H1 (cell line): ENCODE results near the gene NRXN3. TPM values are rescaled to one million over a fixed set of nuclear protein-coding genes. Genes with fewer than 3 reads are reported as not detected.

ENCODE experiments used
- CTCF ChIA-PET: fragments of 300-600 bp; sonication (Branson Sonifier 250); formaldehyde crosslinking; loops from one replicate; lab custom pipeline; 2021; ENCODE audit not compliant: partially characterized antibody; lab: Charles Lee
- POLR2A ChIA-PET: fragments of 300-600 bp; sonication (Branson Sonifier 250); formaldehyde crosslinking; loops from one replicate; lab custom pipeline; 2021; ENCODE audit warnings: inconsistent platforms; ENCODE audit not compliant: partially characterized antibody; lab: Charles Lee
- DNase-seq, 2 experiments: peaks; one replicate each; pipeline versions ENCODE4 v3.0.0 to v3.0.0-alpha.2; 2010 to 2022; ENCODE audit warnings: low spot score in 2 of 2, low read depth in 1 of 2, mixed read lengths in 1 of 2
- FAIRE-seq: peaks from 2 replicates; lab custom pipeline; 2011; peaks lifted over from hg19 to GRCh38; lab: Jason Lieb, UNC
- H2AFZ ChIP-seq: 2 replicates; pipeline ENCODE4 v1.8.1; 2012; ENCODE audit warnings: low read length, inconsistent platforms
- H2AK5ac ChIP-seq: 2 replicates; pipeline ENCODE4 v1.6.1; 2013; ENCODE audit warnings: low read depth, low read length
- H2BK120ac ChIP-seq: replicated peaks from 2 replicates; pipeline ENCODE3; 2013; ENCODE audit warnings: low read depth, low read length, inconsistent platforms
- H2BK12ac ChIP-seq: 2 replicates; pipeline ENCODE4 v1.6.1; 2013; ENCODE audit warnings: low read depth, low read length
- H2BK15ac ChIP-seq: 2 replicates; pipeline ENCODE4 v1.6.1; 2013; ENCODE audit warnings: low read length
- H2BK20ac ChIP-seq: 2 replicates; pipeline ENCODE4 v1.6.1; 2013; ENCODE audit warnings: low read length
- H2BK5ac ChIP-seq: 2 replicates; pipeline ENCODE4 v1.6.1; 2013; ENCODE audit warnings: low read depth, low read length
- H3K14ac ChIP-seq: 2 replicates; pipeline ENCODE4 v1.6.1; 2013; ENCODE audit warnings: inconsistent platforms; ENCODE audit not compliant: insufficient read length
- H3K18ac ChIP-seq: 2 replicates; pipeline ENCODE4 v1.6.1; 2013; ENCODE audit warnings: low read length; ENCODE audit errors: extremely low read depth
- H3K23ac ChIP-seq: 2 replicates; pipeline ENCODE4 v1.6.1; 2013; ENCODE audit warnings: inconsistent platforms; ENCODE audit not compliant: insufficient read length
- H3K23me2 ChIP-seq: 2 replicates; pipeline ENCODE4 v1.6.1; 2013; ENCODE audit warnings: low read depth, low read length
- H3K27ac ChIP-seq: 2 replicates; pipeline ENCODE4 v1.6.1; 2011; ENCODE audit warnings: low read depth, low read length, inconsistent platforms
- H3K27me3 ChIP-seq, 4 experiments: replicated peaks in 1 of 4; 1 replicate in 1 of 4; 2 replicates in 3 of 4; pipeline versions ENCODE4 v1.6.1 to v1.8.1; 2011 to 2013; ENCODE audit warnings: low read length in 3 of 4, mild to moderate bottlenecking in 3 of 4, inconsistent platforms in 2 of 4, mixed read lengths in 2 of 4, moderate library complexity in 1 of 4; ENCODE audit not compliant: control insufficient read depth in 3 of 4, insufficient read depth in 3 of 4; ENCODE audit errors: extremely low read depth in 1 of 4
- H3K36me3 ChIP-seq, 4 experiments: 2 replicates each; pipeline versions ENCODE4 v1.6.1 to v1.8.1; 2011 to 2013; ENCODE audit warnings: mild to moderate bottlenecking in 4 of 4, low read length in 3 of 4, moderate library complexity in 2 of 4, control low read depth in 1 of 4, inconsistent platforms in 1 of 4; ENCODE audit not compliant: insufficient read depth in 4 of 4, control insufficient read depth in 2 of 4
- H3K4ac ChIP-seq: replicated peaks from 2 replicates; pipeline ENCODE3; 2013; ENCODE audit warnings: low read length, low read depth, mixed read lengths, inconsistent platforms; ENCODE audit not compliant: insufficient read length
- H3K4me1 ChIP-seq, 4 experiments: replicated peaks in 1 of 4; 1 replicate in 1 of 4; 2 replicates in 3 of 4; pipeline versions ENCODE4 v1.6.1 to v1.8.1; 2011 to 2013; ENCODE audit warnings: low read length in 3 of 4, inconsistent platforms in 2 of 4, mixed read lengths in 1 of 4; ENCODE audit not compliant: insufficient read depth in 4 of 4, control insufficient read depth in 3 of 4
- H3K4me2 ChIP-seq, 2 experiments: 2 replicates each; pipeline versions ENCODE4 v1.6.1 to v1.8.1; 2011 to 2013; ENCODE audit warnings: low read depth in 2 of 2, low read length in 2 of 2, control low read depth in 1 of 2, inconsistent platforms in 1 of 2, mild to moderate bottlenecking in 1 of 2; ENCODE audit not compliant: insufficient read depth in 1 of 2
- H3K4me3 ChIP-seq, 4 experiments: fragments of 200-600, 300-600 bp in 1 of 4; sonication (generic), shearing (Covaris generic), sonication (Bioruptor Twin) in 1 of 4; 2 replicates each; pipeline versions ENCODE4 v1.5.1 to v1.8.1; 2011 to 2016; ENCODE audit warnings: low read length in 4 of 4, low read depth in 3 of 4, control low read depth in 2 of 4, inconsistent platforms in 2 of 4, mild to moderate bottlenecking in 2 of 4, mixed read lengths in 1 of 4, moderate library complexity in 1 of 4; ENCODE audit not compliant: insufficient read depth in 2 of 4; ENCODE audit errors: extremely low read depth in 1 of 4
- H3K56ac ChIP-seq: replicated peaks from 2 replicates; pipeline ENCODE3; 2013; ENCODE audit warnings: low read depth, mild to moderate bottlenecking, mixed read lengths, low read length, inconsistent platforms; ENCODE audit not compliant: insufficient read length
- H3K79me1 ChIP-seq: 2 replicates; pipeline ENCODE4 v1.6.1; 2013; ENCODE audit warnings: low read depth, low read length, control low read depth
- H3K79me2 ChIP-seq, 2 experiments: 2 replicates each; pipeline versions ENCODE4 v1.6.1 to v1.8.1; 2012 to 2013; ENCODE audit warnings: low read length in 2 of 2, mild to moderate bottlenecking in 2 of 2, inconsistent platforms in 1 of 2; ENCODE audit not compliant: insufficient read depth in 2 of 2, control insufficient read depth in 1 of 2
- H3K9ac ChIP-seq, 4 experiments: replicated peaks in 1 of 4; 1 replicate in 1 of 4; 2 replicates in 3 of 4; pipeline versions ENCODE4 v1.6.1 to v1.8.1; 2011 to 2013; ENCODE audit warnings: low read depth in 3 of 4, low read length in 3 of 4, control low read depth in 2 of 4, mild to moderate bottlenecking in 2 of 4, moderate library complexity in 2 of 4, inconsistent platforms in 1 of 4; ENCODE audit errors: extremely low read depth in 1 of 4
- H3K9me3 ChIP-seq, 2 experiments: 2 replicates each; pipeline versions ENCODE4 v1.6.1 to v1.8.1; 2012 to 2013; ENCODE audit warnings: mild to moderate bottlenecking in 2 of 2, moderate library complexity in 2 of 2, control low read depth in 1 of 2, inconsistent platforms in 1 of 2, low read depth in 1 of 2, low read length in 1 of 2, mixed read lengths in 1 of 2; ENCODE audit not compliant: insufficient read depth in 2 of 2
- H4K20me1 ChIP-seq, 2 experiments: replicated peaks in 1 of 2; 2 replicates each; pipeline versions ENCODE3 to v1.8.1; 2011 to 2013; ENCODE audit warnings: inconsistent platforms in 2 of 2, low read length in 2 of 2, mild to moderate bottlenecking in 1 of 2; ENCODE audit not compliant: insufficient read depth in 2 of 2, control insufficient read depth in 1 of 2
- H4K5ac ChIP-seq: 2 replicates; pipeline ENCODE4 v1.6.1; 2013; ENCODE audit warnings: low read length, low read depth, mixed read lengths, inconsistent platforms; ENCODE audit not compliant: insufficient read length
- H4K8ac ChIP-seq: 2 replicates; pipeline ENCODE4 v1.8.0; 2013; ENCODE audit warnings: mild to moderate bottlenecking, moderate library complexity, low read length, inconsistent platforms; ENCODE audit not compliant: insufficient read depth; ENCODE audit errors: extremely low read depth
- H4K91ac ChIP-seq: replicated peaks from 2 replicates; pipeline ENCODE3; 2013; ENCODE audit warnings: low read length, mixed read lengths, inconsistent platforms; ENCODE audit not compliant: insufficient read length
- BRCA1 ChIP-seq: IDR thresholded peaks from 2 replicates; pipeline ENCODE4 v1.6.1; 2012; ENCODE audit warnings: low read depth, low read length, improper control_type of control experiment
- SP2 ChIP-seq: IDR thresholded peaks from 2 replicates; pipeline ENCODE4 v1.6.1; 2012; ENCODE audit warnings: mild to moderate bottlenecking, low read length, inconsistent platforms
- WGBS, 2 experiments: shearing (Covaris generic) in 1 of 2; methylation state at CpG; one replicate each; pipeline versions ENCODE4 v1.1.6 to v1.1.7; 2013 to 2015; ENCODE audit warnings: low lambda C conversion rate in 2 of 2, mixed read lengths in 2 of 2, inconsistent platforms in 1 of 2, low coverage in 1 of 2, missing lambda C conversion rate in 1 of 2; ENCODE audit not compliant: insufficient replicate concordance in 2 of 2, insufficient coverage in 1 of 2, insufficient read length in 1 of 2; ENCODE audit errors: extremely low coverage in 1 of 2, missing lambda C conversion rate in 1 of 2; 5-methylcytosine and 5-hydroxymethylcytosine counted together
- polyA plus RNA-seq, 7 experiments: library from polyadenylated mRNA; depleted of rRNA in 3 of 7; stranded (reverse) in 5 of 7; unstranded in 2 of 7; fragments of >200 nt in 5 of 7; fragments of 200-250 nt in 2 of 7; gene quantifications; 1 replicate in 5 of 7; 2 replicates in 1 of 7; 4 replicates in 1 of 7; pipeline versions ENCODE4 v1.2.1 to v1.2.3, GENCODE V29; 2011 to 2013; ENCODE audit warnings: missing spikeins in 2 of 7, mixed read lengths in 2 of 7
- total RNA-seq: library from RNA; stranded (reverse); fragmentation: NEBNext Ultra II Directional; extraction: Animal tissue kit (Norgen Biotek cat#: 25700); gene quantifications from 2 replicates; pipeline ENCODE4 v1.2.1, GENCODE V29; 2021

The NRXN3 gene
- total and polyA plus RNA-seq, 2 of the 8 experiments (the other 6 are each of a cell fraction or from before 2014, with no cell fraction given), result 2.6 to 4.1 TPM

DNA sequence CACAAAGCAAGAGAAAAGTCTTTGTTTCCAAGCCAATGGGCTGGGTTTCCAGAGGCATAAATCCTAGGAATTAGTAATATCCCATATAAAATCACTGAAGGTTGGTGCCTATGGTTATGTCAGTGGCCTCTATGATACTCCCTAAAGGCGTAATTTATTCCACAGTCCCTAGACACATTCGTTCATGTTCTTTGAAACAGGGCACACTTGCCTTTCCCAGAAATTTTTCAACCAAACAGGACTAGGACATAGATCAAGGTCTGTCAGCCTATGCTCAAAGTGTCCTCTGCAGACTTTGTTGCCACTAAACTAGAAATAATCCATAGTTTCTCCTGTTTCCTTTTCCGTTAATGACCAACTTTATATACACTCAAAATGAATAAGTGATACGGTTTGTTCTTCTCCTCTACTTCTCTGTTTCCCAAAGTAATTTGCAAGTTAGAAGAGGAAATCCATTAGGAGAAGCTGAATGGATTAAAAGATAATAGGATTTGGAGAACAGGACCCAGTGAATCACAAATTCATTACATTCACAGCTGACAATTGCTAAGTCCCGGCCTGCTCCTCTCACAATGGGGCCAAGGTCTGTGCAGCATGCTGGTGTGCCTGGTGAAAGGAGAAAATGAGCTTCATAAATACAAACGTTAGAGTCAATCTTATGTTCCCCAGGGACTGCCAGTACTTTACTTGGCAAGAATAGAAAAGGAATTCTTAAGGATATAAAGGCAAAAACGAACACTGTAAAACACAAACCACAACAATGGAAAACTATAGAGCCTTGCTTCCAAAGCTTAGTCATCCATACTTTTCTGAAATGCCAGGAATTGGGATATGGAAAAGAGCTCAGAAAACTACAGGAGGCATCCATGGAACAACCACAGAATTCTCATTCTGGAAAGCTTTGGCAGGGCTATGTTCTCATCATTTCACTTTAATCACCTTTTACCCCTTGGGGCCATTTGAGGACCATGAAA lies 966.2 kb downstream of the NRXN3 start:
- CTCF ChIA-PET, result interaction anchor here (0.6 to 1.8 kb wide), 5 partner anchors 15 to 408 kb away, joined by 3 to 5 read pairs (median 4); no protein-coding TSS in a partner anchor
- no peaks in the 10 kb centered on the region for H3K36me3 ChIP-seq
- no peak overlapping the region for H3K56ac ChIP-seq
- no peak overlapping the region for H3K23ac ChIP-seq
- no peak overlapping the region for H2BK5ac ChIP-seq
- no peaks in the 10 kb centered on the region for H3K79me1 ChIP-seq
- no peak overlapping the region for H4K5ac ChIP-seq
- 80% methylated on average over 7 of the region's 7 CpGs; no CpG with 5 or more reads in 1 of the 2 experiments for WGBS, 2 experiments
- H3K9ac ChIP-seq, result no peak overlapping the region; a peak in 1 of 7 replicates
- H3K79me2 ChIP-seq, result no peaks in the 10 kb centered on the region
- no peak overlapping the region for H3K27ac ChIP-seq
- H2BK20ac ChIP-seq, result no peak overlapping the region
- no peak overlapping the region for H2BK12ac ChIP-seq
- H3K9me3 ChIP-seq, result peaks cover 4 to 9% of the 10 kb centered on the region in 2 experiments; a peak in 3 of 4 replicates
- no peak overlapping the region for H3K4me3 ChIP-seq
- POLR2A ChIA-PET, result no interaction called here
- H2AFZ ChIP-seq, result no peak overlapping the region
- H4K91ac ChIP-seq, result no peak overlapping the region
- no peak overlapping the region for H3K18ac ChIP-seq
- H3K4me2 ChIP-seq, result no peak overlapping the region
- H2AK5ac ChIP-seq, result no peak overlapping the region
- no peak overlapping the region for H2BK120ac ChIP-seq
- no peaks in the 10 kb centered on the region for H4K20me1 ChIP-seq
- no peak overlapping the region for H3K4ac ChIP-seq
- no peak overlapping the region for H3K14ac ChIP-seq
- no peak overlapping the region for H4K8ac ChIP-seq
- FAIRE-seq, result no peak
- H3K23me2 ChIP-seq, result no peaks in the 10 kb centered on the region
- H3K27me3 ChIP-seq, result no peaks in the 10 kb centered on the region
- H3K4me1 ChIP-seq, result no peaks in the 10 kb centered on the region
- H2BK15ac ChIP-seq, result no peak overlapping the region
- no peak for DNase-seq
- no peak for TF ChIP-seq BRCA1
- TF ChIP-seq SP2, result no peak
